Lower leg skin (tissue), 4 donors: ENCODE results near the gene SCAF1. TPM values are rescaled to one million over a fixed set of nuclear protein-coding genes. Genes with fewer than 3 reads are reported as not detected.

Source experiments
- DNase-seq, 2 donors: peaks; one replicate each; pipeline ENCODE4 v3.0.0-alpha.2; 2019; ENCODE audit warnings: low spot score in 2 of 2
- H3K4me3 ChIP-seq: fragments of 200-600 bp; sonication (generic); 2 replicates; pipeline ENCODE4 v1.5.1; 2017; ENCODE audit warnings: mild to moderate bottlenecking, low read depth; ENCODE audit not compliant: poor library complexity, severe bottlenecking
- POLR2A ChIP-seq, 2 donors: fragments of 450-650 bp; IDR thresholded peaks; one replicate each; pipeline ENCODE4 v1.6.1; 2016 to 2017; ENCODE audit warnings: antibody characterized with exemption in 2 of 2, mild to moderate bottlenecking in 1 of 2, moderate library complexity in 1 of 2
- WGBS, 2 donors: methylation state at CpG; one replicate each; pipeline ENCODE4 v1.1.5; 2018; 5-methylcytosine and 5-hydroxymethylcytosine counted together
- intact Hi-C: fragments of 100-400 bp; cut with DNase I; formaldehyde crosslinking; loops from one replicate; pipeline ENCODE4 v1.15.0; 2023; ENCODE audit warnings: low total_unique reads
- total RNA-seq, 4 donors: library from RNA; depleted of rRNA; stranded (reverse); fragments of >200 nt; gene quantifications; one replicate each; pipeline ENCODE4 v1.1.0, GENCODE V29; 2016
- TF ChIP-seq, protein P1 (sequence below), 3 donors: fragments of 450-650 bp; IDR thresholded peaks; one replicate each; pipeline ENCODE4 v1.5.1; 2016; ENCODE audit warnings: antibody characterized with exemption in 3 of 3, mild to moderate bottlenecking in 3 of 3, moderate library complexity in 2 of 3

Gene SCAF1
- total RNA-seq, 4 donors from 2014 or later: 28.6 to 54.3 (median 33.7) TPM

DNA sequence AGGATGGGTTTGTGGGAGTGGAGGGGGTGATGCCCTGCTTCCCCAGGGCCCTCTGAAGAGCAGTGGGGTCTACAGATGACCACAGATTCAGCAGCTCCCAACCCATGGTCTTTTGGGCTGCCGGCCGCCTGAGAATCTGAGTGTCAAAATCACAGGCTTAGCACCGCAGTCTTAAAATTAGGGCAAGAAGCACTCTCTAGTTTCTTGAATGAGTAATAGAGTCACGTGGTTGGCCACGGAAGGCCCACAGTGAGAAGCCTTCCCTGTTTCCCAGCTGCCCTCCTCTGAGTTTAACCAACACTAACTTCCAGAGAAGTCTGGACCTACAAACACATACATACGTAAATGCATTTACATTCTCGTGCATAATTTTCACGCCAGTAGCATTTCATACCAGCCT is 40.3 kb downstream of the SCAF1 start:
- intact Hi-C loops: no loop called here
- TF ChIP-seq, protein P1, sequence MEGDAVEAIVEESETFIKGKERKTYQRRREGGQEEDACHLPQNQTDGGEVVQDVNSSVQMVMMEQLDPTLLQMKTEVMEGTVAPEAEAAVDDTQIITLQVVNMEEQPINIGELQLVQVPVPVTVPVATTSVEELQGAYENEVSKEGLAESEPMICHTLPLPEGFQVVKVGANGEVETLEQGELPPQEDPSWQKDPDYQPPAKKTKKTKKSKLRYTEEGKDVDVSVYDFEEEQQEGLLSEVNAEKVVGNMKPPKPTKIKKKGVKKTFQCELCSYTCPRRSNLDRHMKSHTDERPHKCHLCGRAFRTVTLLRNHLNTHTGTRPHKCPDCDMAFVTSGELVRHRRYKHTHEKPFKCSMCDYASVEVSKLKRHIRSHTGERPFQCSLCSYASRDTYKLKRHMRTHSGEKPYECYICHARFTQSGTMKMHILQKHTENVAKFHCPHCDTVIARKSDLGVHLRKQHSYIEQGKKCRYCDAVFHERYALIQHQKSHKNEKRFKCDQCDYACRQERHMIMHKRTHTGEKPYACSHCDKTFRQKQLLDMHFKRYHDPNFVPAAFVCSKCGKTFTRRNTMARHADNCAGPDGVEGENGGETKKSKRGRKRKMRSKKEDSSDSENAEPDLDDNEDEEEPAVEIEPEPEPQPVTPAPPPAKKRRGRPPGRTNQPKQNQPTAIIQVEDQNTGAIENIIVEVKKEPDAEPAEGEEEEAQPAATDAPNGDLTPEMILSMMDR (IDR thresholded peaks at IDR 0.05): no peak
- no peak for TF ChIP-seq POLR2A (IDR thresholded peaks at IDR 0.05)
- 82 to 90% methylated on average over 8 of the region's 8 CpGs for WGBS, 2 donors
- H3K4me3 ChIP-seq: no peak overlapping the region
- no peak for DNase-seq

DNA sequence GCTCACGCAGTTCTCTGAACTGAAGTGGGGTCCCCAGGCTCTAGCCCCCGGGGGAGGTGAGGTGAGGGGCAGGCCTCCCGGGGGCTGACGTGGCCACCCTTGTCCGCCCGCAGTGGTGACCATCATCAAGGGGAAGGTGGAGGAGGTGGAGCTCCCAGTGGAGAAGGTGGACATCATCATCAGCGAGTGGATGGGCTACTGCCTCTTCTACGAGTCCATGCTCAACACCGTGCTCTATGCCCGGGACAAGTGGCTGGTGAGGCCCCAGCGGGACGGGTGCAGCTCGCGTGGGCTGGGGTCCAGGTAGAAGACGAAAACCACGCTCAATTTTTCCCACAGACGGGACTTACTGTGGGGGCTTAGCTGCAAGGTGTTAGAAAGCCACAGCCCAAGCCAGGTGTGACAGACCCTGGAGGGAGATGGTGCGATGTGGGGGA is 41.8 kb downstream of the SCAF1 start:
- H3K4me3 ChIP-seq: no peak overlapping the region
- no peak for TF ChIP-seq POLR2A (IDR thresholded peaks at IDR 0.05)
- TF ChIP-seq, protein P1 (IDR thresholded peaks at IDR 0.05): no peak
- intact Hi-C loops: no loop called here
- WGBS, 2 donors: 93 to 95% methylated on average over 18 of the region's 18 CpGs
- no peak for DNase-seq

DNA sequence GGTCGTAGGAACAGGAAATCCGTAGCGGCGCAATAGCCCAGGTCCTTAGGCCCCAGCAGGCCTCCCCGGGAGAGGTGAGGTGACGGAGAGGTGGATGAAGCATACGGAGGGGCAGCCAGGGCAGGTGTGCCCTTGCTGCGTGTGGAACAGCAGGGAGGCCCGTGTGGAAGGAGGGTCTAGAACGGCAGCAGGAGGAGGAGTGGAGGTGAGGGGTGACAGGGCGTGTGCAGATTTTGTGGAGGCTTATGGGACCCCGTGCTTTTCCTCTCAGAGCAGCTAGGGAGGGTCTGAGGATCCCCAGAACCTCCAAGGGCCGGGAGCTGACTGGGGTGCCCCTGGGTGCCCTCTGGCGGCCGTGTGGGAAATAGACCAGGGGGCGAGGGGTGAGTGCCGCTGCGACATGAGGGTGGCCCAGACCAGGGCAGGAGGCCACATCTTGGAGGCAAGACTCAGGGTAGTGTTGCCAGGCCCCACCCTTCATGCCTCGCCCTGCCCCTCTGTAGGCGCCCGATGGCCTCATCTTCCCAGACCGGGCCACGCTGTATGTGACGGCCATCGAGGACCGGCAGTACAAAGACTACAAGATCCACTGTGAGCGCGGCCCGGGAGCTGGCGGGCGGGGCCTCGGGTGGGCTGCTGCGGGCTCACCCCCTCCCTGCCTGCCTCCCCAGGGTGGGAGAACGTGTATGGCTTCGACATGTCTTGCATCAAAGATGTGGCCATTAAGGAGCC is 42.4 kb downstream of the SCAF1 start:
- TF ChIP-seq POLR2A (IDR thresholded peaks at IDR 0.05): no peak
- TF ChIP-seq, protein P1 (IDR thresholded peaks at IDR 0.05): no peak
- DNase-seq: no peak
- 79 to 82% methylated on average over 29 to 34 of the region's 35 CpGs for WGBS, 2 donors
- H3K4me3 ChIP-seq: no peak overlapping the region
- intact Hi-C loops: no loop called here

DNA sequence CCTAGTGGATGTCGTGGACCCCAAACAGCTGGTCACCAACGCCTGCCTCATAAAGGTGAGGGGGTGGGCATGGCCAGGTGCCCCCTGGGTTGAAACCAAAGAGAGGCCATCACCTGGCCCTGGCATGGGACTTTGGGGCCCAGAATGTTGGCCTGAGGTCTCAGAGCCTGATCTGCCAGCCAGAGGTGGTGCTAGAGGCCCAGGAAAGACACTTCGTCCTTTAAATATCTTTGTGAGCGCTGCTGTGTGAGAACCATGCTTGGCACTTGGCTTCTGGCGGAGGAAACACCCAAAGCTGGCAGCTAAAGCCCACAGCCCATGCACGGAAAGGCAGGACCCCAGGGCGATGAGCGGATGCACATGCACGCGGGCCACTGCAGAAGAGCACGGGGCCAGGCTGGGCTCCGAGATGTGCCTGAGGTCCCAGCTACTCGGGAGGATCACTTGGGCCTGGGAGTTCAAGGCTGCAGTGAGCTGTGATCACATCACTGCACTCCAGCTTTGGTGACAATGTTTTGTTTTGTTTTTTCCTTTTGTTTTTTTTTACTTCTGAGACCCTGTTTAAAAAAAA is 43.1 kb downstream of the SCAF1 start:
- TF ChIP-seq, protein P1 (IDR thresholded peaks at IDR 0.05): no peak
- no peak for TF ChIP-seq POLR2A (IDR thresholded peaks at IDR 0.05)
- WGBS, 2 donors: 76 to 79% methylated on average over 11 to 12 of the region's 13 CpGs
- H3K4me3 ChIP-seq: no peak overlapping the region
- no peak for DNase-seq
- intact Hi-C loops: no loop called here

DNA sequence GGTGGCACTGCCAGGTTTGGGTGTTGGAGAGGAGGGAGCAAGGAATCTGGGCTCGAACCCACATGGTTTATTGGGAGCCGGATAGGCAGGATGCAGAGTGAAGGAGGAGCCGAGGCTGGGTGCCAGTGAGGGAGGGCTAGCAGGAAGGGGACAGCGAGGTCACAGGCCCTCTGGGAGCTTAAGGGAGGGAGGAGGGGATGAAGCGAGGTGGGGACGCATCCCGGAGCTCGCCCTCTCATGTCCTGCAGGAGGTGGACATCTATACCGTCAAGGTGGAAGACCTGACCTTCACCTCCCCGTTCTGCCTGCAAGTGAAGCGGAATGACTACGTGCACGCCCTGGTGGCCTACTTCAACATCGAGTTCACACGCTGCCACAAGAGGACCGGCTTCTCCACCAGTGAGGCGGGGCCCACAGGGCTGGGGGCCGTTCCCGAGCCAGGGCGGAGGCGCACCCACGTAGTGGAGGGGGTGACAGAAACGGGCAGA is 43.9 kb downstream of the SCAF1 start:
- no peak for TF ChIP-seq POLR2A (IDR thresholded peaks at IDR 0.05)
- TF ChIP-seq, protein P1 (IDR thresholded peaks at IDR 0.05): no peak
- DNase-seq: no peak
- no peak overlapping the region for H3K4me3 ChIP-seq
- WGBS, 2 donors: 68 to 70% methylated on average over 23 of the region's 23 CpGs
- intact Hi-C loops: no loop called here
